Measurements from ENCODE around the gene RNU2-63P.
"Not testable (repeated sequence)": the region's sequence is repeated elsewhere in the genome, so short reads cannot be mapped to it uniquely, and the experiment has no call there.

Gene RNU2-63P

DNA sequence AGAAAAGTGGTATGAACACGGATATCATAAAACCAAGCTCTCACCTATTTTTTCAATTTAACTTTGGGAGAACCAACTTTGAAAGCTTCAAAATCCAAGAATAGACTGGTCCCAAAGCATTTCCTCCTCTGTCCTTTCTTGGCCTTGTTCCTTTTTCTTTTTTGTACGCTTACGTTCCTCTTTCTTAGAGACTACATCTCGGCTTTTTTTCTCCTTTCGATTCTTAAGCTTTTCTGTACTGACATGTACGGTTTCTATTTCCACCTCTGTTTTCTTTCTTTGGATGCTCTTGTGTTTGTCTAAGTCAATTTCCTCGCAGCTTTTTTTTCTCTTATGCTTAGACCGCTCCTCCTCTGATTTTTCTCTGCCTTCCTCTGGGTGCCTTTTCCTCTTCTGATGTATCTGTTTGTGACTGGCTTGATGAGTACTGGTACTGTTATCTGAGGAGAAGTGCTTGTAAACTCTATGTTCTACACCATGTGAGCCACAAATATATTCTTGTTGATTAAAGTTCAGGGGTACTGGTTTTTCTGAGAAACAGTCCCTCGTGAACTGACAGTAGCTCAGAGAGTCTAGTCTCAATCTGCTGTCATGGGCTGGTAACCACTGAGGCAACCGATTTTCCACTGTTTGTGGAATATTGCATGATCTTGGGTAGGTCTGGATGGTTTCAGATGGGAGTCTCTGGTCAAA is 11.5 kb upstream of the RNU2-63P start:
- no peak for DNase-seq

- no peak for DNase-seq
These were observed 8.2 kb upstream of the RNU2-63P start for GRCh38 chr2:88024509-88024908.

DNA sequence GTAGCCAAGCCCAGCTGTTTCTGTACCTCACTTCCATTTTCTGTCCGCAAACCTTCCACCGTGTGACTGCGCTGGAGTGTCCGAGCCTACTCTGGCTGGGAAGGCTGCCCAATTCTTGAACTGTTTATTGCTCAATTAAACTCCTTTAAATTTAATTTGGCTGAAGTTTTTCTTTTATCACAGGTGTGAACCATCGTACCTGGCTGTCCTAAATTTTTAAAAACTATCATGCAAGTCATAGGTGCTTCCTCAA is 6.2 kb upstream of the RNU2-63P start:
- no peak for DNase-seq

GRCh38 chr2:88019985-88020384 is 3.6 kb upstream of the RNU2-63P start:
- DNase-seq = no peak

- DNase-seq = no peak
These were observed 2.6 kb upstream of the RNU2-63P start for GRCh38 chr2:88018909-88019308.

GRCh38 chr2:88018077-88018805 is 1.9 kb upstream of the RNU2-63P start:
- DNase-seq = not testable (repeated sequence)

- DNase-seq = not testable (repeated sequence)
These were observed 1.4 kb upstream of the RNU2-63P start for GRCh38 chr2:88017780-88018038.

DNA sequence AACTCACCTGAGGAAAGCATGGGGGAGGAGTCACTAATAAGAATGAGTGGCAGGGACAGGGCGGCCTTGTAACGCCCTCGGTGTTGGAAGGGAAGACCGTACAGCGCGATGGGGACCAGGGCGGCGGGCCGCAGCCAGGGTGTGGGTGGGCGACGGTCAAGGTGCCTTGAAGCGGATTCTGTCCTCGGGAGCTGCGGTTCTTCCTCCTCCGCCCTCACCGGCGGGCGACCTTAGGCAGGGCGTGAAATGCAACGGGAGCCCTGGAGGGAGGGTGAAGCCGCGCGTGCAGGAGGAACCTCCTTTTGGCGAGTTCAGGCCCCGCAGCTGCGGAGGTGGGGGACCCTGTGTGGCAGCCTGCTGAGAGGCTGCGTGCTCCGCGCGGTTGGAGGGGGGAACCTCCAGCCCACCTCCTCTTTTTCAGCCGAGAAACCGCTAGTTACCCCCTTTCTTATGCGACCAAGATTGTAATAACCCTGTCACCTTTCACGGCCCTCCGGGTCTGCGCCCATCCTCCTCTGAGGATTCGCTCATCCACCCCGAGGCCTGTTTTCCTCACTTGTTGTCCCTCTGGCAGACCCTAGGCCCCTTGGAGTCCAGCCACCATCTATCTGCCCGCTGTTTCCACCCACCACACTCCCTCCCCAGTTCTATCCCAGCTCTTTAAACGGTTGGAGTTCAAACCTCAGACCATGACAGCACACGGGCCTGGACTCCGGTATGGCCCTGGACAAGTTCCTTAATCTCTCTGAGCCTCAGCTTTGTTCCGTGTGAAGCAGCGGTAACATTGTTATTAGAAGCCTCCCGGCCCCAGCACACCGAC is 823 bp upstream of the RNU2-63P start:
- no peak for DNase-seq

DNA sequence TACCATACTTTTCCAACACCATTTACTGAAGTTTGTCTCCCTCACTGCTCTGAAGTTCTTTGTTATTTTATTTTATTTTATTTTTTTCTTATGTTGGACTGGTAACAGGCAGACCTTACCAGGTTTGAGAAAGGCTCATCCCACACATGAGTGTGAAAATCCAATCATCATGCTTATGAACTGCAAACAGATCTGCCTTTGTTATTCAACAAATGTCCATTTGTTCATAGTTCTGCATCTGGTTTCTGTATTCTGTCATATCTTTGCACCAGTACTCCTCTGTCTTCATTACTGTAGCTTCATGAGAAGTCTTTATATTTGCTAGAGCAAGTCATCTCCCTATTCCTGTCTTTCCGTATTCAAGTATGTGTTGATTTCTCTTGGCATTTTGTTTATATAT is 5.3 kb downstream of the RNU2-63P start:
- DNase-seq = no peak

DNA sequence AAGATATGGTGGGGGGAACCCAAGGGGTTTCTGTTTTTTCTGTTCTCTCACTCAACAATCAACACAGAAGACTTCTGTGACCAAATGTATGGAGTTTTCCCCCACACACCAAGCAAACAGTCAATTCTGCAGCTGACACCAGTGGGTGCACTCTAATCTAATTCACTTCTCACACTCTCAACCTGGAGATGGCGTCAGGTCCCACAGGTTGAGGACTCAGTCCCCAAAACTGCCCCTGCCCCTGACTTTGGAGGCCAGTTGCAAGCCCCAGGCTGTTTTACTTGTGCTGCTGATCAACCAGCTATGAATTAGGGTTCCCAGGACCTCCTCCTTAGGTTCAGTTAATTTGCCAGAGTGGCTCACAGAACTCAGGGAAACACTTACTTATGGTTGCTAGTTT is 6.2 kb downstream of the RNU2-63P start:
- DNase-seq = peak; percentile 42

DNA sequence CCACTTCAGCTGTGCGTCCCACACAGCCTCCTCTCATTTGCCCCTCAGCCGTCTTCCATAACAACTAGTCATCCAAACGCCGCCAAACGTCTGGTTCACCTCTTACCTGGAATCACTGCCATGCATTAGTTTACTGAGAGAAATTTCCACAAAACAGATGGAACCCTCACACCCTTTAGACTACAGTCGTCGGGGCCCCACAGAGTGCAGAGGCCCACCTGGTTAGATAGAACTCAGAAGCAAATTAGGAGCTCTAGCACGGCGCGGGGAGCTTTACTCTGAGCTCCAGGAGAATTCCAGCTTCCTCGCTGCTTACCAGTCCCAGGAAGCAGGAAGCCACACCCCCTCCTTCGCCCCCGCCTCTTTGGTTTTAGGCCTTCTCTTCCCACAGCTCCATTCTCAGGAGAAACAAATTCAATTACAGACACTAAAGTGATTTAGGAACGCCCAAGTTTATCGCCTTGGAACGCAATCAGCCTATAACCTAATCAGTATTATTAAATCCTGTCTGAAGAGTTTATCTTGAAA is 9.4 kb downstream of the RNU2-63P start:
- DNase-seq = peak; percentile 37

DNA sequence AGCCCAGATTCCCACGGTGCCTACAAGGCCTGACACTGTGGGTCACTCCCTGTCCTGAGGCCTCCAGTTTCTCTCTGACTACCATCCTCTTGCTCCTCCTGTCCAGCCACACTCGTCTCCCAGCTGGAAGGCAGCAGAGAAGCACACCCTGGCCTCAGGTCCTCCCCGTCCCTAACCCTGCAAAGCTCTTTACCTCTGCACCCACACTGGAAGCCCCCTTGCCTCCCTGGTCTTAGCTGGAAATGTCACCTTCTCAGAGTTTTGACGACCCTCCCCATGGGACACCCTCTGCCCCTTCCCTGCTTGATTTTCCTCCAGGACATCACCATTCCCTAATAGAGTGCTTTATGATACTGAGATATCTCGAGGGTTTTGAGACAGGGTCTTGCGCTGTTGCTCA is 10.6 kb downstream of the RNU2-63P start:
- DNase-seq = peak; percentile 48

DNA sequence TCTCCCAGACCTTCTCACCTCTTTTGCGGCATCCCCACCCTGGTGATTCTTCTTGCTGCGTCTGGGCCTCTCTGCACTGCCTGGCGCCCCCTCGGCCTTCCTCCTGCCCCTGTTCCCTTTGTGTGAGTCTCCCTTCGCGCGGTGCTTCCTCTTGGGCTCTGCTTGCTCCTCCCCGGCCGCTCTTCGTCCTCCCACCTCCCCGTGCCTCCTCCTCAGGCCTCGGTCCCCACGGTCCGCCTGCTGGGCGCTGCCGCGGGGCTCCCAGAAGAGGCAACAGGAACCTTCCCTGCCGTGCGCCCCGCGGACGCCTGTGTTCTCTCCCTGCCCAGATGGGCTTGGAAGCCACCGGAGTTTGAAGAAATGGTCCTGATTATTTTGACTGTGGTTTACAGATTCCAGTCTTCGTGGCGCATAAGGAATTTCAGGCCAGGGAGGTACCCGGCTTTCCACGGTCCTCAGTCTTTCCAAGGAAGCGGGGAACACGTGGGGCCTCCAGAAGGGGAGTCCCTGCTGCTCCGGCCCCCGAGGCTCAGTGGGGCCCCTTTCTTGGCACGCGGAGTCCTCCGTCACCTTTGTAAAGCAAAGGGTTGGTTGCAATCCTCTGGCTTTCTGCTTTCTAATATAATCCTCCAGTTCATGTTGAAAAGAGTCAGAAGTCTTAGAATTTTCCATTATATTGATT is 13.1 kb downstream of the RNU2-63P start:
- peak; percentile 41 for DNase-seq

- no peak for DNase-seq
These were observed 14.0 kb downstream of the RNU2-63P start for GRCh38 chr2:88002359-88002707.

DNA sequence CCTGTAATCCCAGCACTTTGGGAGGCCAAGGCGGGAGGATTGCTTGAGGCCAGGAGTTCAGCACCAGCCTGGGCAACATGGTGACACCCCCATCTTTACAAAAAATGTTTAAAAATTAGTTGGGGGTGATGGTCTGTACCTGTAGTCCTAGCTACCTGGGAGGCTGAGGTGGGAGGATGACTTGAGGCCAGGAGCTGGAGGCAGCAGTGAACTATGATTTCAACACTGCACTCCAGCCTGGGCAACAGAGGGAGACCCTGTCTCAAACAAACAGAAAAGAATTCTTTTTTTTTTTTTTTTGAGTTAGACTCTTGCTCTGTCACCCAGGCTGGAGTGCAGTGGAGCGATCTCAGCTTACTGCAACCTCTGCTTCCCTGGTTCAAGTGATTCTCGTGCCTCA is 15.9 kb downstream of the RNU2-63P start:
- peak; percentile 53 for DNase-seq

GRCh38 chr2:87996570-87996969 is 19.8 kb downstream of the RNU2-63P start:
- DNase-seq = no peak

GRCh38 chr2:87995756-87996155 is 20.6 kb downstream of the RNU2-63P start:
- DNase-seq = no peak

- not testable (repeated sequence) for DNase-seq
These were observed 22.0 kb downstream of the RNU2-63P start for GRCh38 chr2:87994304-87994850.

DNA sequence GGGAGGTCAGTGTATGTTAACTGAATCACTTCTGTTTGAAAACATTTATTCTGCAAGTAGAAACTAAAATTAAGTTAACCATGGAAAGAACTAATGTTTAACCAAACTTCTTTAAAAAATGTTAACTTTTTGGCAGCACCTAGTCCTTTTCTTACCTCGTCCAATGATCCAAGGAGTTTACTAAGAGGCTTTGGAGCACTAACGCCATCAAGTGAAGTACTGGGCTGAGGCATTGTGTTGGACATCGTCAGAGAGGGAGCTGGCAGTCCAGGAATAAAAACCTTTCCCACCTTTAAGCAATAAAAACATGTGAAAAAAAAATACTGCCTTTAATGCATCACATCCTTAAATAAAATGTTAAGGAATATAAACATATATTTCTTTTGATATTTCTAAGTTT is 23.8 kb downstream of the RNU2-63P start:
- not testable (repeated sequence) for DNase-seq

DNA sequence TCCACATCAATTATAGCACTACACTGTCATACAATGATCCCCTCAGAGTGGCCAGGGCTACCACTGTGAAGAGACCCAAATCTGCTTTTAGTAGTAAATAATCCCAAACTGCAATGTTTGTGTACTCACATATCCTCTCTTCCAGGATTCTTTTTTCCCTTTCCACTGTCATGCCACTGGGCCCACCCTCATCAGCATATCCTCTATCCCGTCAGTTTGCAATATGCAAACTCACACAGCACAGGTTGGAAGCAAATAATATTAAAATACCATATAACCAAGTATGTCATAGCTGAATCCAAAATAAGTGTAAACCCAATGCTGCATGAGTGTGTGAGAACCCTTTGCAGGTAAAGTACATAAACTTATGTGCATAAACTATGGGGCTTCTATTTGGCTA is 28.9 kb downstream of the RNU2-63P start:
- DNase-seq = not testable (repeated sequence)

DNA sequence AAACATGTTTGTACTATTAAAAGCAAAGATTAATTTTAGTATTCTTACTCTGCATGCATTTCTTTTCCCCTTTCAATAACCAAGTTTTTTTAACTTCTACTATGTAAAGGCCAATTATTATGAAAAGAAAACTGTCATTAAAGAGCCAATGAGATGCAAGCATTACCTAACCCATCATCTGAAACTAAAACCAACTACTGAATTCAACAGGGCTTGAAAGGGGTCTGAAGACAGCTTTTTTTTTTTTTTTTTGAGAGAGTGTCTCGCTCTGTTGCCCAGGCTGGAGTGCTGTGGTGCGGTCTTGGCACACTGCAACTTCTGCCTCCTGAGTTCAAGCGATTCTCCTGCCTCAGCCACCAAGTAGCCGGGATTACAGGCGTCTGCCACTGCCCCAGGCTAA is 30.4 kb downstream of the RNU2-63P start:
- not testable (repeated sequence) for DNase-seq

DNA sequence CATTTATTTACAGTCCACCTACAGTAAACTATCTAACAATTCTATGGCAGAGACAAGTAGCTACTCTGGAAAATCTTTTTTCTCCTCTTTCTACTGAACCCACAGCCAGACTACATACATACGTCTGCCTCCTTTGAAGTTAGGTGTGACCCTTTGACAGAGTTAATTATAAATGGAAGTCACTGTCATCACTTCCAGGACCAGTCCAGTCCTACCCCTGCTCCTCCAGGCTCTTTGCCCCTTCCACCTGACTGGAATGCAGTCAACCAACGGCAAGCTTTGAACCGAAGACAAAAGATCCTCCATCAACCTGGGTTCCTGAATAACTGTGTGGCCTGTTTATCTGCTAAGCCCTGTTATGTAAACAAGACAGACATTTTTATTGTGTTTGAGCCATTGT is 35.2 kb downstream of the RNU2-63P start:
- not testable (repeated sequence) for DNase-seq

DNA sequence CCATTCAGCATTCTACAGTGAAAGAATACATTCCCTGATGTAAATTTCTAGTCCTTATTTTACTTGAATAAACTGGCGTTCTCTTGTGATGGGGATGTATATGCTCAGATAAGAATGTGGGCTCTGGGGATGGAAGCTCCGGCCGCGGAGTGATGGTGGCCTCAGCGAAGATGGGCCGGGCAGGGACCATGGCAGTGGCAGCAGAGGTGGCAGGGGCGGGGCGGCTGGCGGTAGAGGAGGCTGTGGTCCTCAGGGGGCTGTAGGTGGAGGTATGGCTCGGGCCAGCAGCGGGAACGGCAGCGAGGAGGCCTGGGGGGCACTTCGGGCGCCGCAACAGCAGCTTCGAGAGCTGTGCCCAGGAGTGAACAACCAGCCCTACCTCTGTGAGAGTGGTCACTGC is 44.0 kb downstream of the RNU2-63P start:
- DNase-seq = not testable (repeated sequence)

Data from activated effector memory CD4-positive, alpha-beta T cell treated with anti-CD3 and anti-CD28 coated beads, Interleukin-2, amount 50 U/mL, for 16 hours (primary cell).